K562 (cell line): ENCODE measurements around the gene ANKRD66. TPM values are rescaled to one million over a fixed set of nuclear protein-coding genes. Genes with fewer than 3 reads are reported as not detected.

Experiments used
- ATAC-seq: fragments of 200-7000 bp; cut with Tn5 transposase; 3 replicates; pipeline ENCODE4 v1.9.1; 2020; ENCODE audit warnings: moderate library complexity
- BruUV-seq: library from RNA; stranded (reverse); fragments of 400-500 nt; replicated peaks from 2 replicates; lab custom pipeline; 2021; lab: Mats Ljungman, UMichigan
- CTCF ChIA-PET: fragments of 300-600 bp; formaldehyde crosslinking; extraction: SDS; loops from one replicate; lab custom pipeline; 2021; ENCODE audit warnings: low intra/inter-chr PET ratio; lab: Yijun Ruan, JAX
- POLR2A ChIA-PET: fragments of 300-600, 350-650 bp; sonication (Branson Sonifier 250); formaldehyde crosslinking; extraction: SDS; loops from one replicate; lab custom pipeline; 2021; ENCODE audit warnings: antibody characterized with exemption, inconsistent platforms; lab: Yijun Ruan, JAX
- DNase-seq, 4 experiments: peaks; one replicate each; pipeline versions ENCODE4 v3.0.0 to v3.0.0-alpha.2; 2011 to 2018; ENCODE audit warnings: low spot score in 3 of 4, mixed read lengths in 3 of 4; ENCODE audit errors: extremely low read depth in 1 of 4
- FAIRE-seq: peaks from 2 replicates; lab custom pipeline; 2011; peaks lifted over from hg19 to GRCh38; lab: Jason Lieb, UNC
- H2AFZ ChIP-seq: 2 replicates; pipeline ENCODE4 v1.6.0; 2011; ENCODE audit warnings: low read depth, low read length, control low read depth, inconsistent platforms
- H3K27ac ChIP-seq: fragments of 200-600 bp; 3 replicates; pipeline ENCODE4 v1.8.0; 2011; ENCODE audit warnings: low read depth, mild to moderate bottlenecking, control low read depth, inconsistent platforms, low read length, moderate library complexity, mixed read lengths; ENCODE audit errors: extremely low read depth
- H3K27me3 ChIP-seq, 2 experiments: fragments of 300-600 bp in 1 of 2; 2 replicates in 1 of 2; 3 replicates in 1 of 2; pipeline versions ENCODE4 v1.6.0 to v1.8.0; 2011; ENCODE audit warnings: inconsistent platforms in 2 of 2, low read length in 2 of 2, mild to moderate bottlenecking in 1 of 2, mixed read lengths in 1 of 2, moderate library complexity in 1 of 2; ENCODE audit not compliant: control insufficient read depth in 2 of 2, insufficient read depth in 2 of 2
- H3K36me3 ChIP-seq: fragments of 300-600 bp; 3 replicates; pipeline ENCODE4 v1.8.0; 2011; ENCODE audit warnings: mild to moderate bottlenecking, low read length, inconsistent platforms; ENCODE audit not compliant: control insufficient read depth, insufficient read depth
- H3K4me1 ChIP-seq, 2 experiments: fragments of 200-600 bp in 1 of 2; replicated peaks in 1 of 2; 2 replicates in 1 of 2; 3 replicates in 1 of 2; pipeline versions ENCODE4 v1.5.1 to v1.8.0; 2011; ENCODE audit warnings: inconsistent platforms in 2 of 2, low read length in 2 of 2, mild to moderate bottlenecking in 1 of 2, mixed read lengths in 1 of 2, moderate library complexity in 1 of 2; ENCODE audit not compliant: control insufficient read depth in 2 of 2, insufficient read depth in 2 of 2
- H3K4me2 ChIP-seq: 2 replicates; pipeline ENCODE4 v1.6.1; 2011; ENCODE audit warnings: low read length, control low read depth, inconsistent platforms, mixed read lengths; ENCODE audit not compliant: insufficient read depth
- H3K4me3 ChIP-seq: fragments of 200-600 bp; sonication (generic), shearing (Covaris generic); 2 replicates; pipeline ENCODE4 v1.5.1; 2016; ENCODE audit warnings: control low read depth, inconsistent platforms
- H3K79me2 ChIP-seq: fragments of 200-600 bp; 3 replicates; pipeline ENCODE4 v1.8.0; 2011; ENCODE audit warnings: low read length, inconsistent platforms; ENCODE audit not compliant: control insufficient read depth, insufficient read depth
- H3K9ac ChIP-seq, 2 experiments: 2 replicates each; pipeline versions ENCODE4 v1.6.0 to v1.6.1; 2011; ENCODE audit warnings: low read depth in 2 of 2, low read length in 2 of 2, control low read depth in 1 of 2, inconsistent platforms in 1 of 2, mild to moderate bottlenecking in 1 of 2, mixed read lengths in 1 of 2; ENCODE audit not compliant: insufficient read depth in 1 of 2
- H3K9me1 ChIP-seq: one replicate; pipeline ENCODE4 v1.6.0; 2011; ENCODE audit warnings: inconsistent platforms, mild to moderate bottlenecking, low read length, moderate library complexity; ENCODE audit not compliant: control insufficient read depth, insufficient read depth
- H3K9me3 ChIP-seq: replicated peaks from 2 replicates; pipeline ENCODE4 v1.5.1; 2011; ENCODE audit warnings: low read depth, low read length, inconsistent platforms; ENCODE audit not compliant: control insufficient read depth, insufficient read depth
- H4K20me1 ChIP-seq: replicated peaks from 2 replicates; pipeline ENCODE4 v1.6.1; 2011; ENCODE audit warnings: low read length, inconsistent platforms, mixed read lengths; ENCODE audit not compliant: control insufficient read depth, insufficient read depth
- CREBBP ChIP-seq: IDR thresholded peaks from one replicate; pipeline ENCODE4 v1.6.1; 2012; ENCODE audit warnings: low read depth, mild to moderate bottlenecking, control low read depth, inconsistent platforms, low read length
- ELK1 ChIP-seq: sonication (generic); formaldehyde crosslinking; IDR thresholded peaks from 2 replicates; pipeline ENCODE4 v1.8.1; 2022; ENCODE audit warnings: missing genetic modification reagents
- HNRNPLL ChIP-seq: fragments of 200-400 bp; formaldehyde crosslinking; IDR thresholded peaks from 2 replicates; pipeline ENCODE4 v1.6.1; 2017; ENCODE audit warnings: low read length, low read depth, mild to moderate bottlenecking; ENCODE audit not compliant: poor library complexity, severe bottlenecking
- KDM1A ChIP-seq, 2 experiments: fragments of 450-650 bp; IDR thresholded peaks; 2 replicates each; pipeline ENCODE4 v1.6.1; 2016; ENCODE audit warnings: mild to moderate bottlenecking in 2 of 2
- L3MBTL2 ChIP-seq: fragments of 450-650 bp; IDR thresholded peaks from 2 replicates; pipeline ENCODE4 v1.6.1; 2016; ENCODE audit warnings: mild to moderate bottlenecking, moderate library complexity
- RBM34 ChIP-seq: fragments of 200-400 bp; formaldehyde crosslinking; IDR thresholded peaks from 2 replicates; pipeline ENCODE4 v1.6.1; 2018; ENCODE audit warnings: low read length, borderline replicate concordance; ENCODE audit not compliant: insufficient read depth
- TAF7 ChIP-seq: fragments of 450-650 bp; IDR thresholded peaks from 2 replicates; pipeline ENCODE4 v1.6.1; 2016; ENCODE audit warnings: missing genetic modification characterization, missing compliant biosample characterization
- WGBS: fragments of 100-300 bp; shearing (Covaris generic); methylation state at CpG from one replicate; pipeline ENCODE4 v1.1.6; 2016; ENCODE audit warnings: low coverage, mixed read lengths; ENCODE audit not compliant: insufficient coverage; ENCODE audit errors: missing lambda C conversion rate; 5-methylcytosine and 5-hydroxymethylcytosine counted together
- in situ Hi-C: fragments of 300-500 bp; cut with MboI; formaldehyde crosslinking; loops from 4 replicates; pipeline ENCODE4 v1.15.0; 2018; ENCODE audit warnings: inconsistent platforms, mixed read lengths
- intact Hi-C: fragments of 100-400 bp; cut with micrococcal nuclease; formaldehyde crosslinking; loops from 2 replicates; pipeline ENCODE4 v1.14.2; 2022
- polyA plus RNA-seq, 8 experiments: library from polyadenylated mRNA; depleted of rRNA in 4 of 8; stranded (reverse) in 5 of 8; unstranded in 3 of 8; fragments of >200 nt; fragmentation: Nextera tagmentation in 2 of 8; fragmentation: Illumina TruSeq in 1 of 8; extraction: Ambion mirVana in 2 of 8; extraction: Trizol in 1 of 8; gene quantifications; 2 replicates each; pipeline versions ENCODE4 v1.2.1 to v1.2.3, GENCODE V29; 2011 to 2014; ENCODE audit warnings: inconsistent platforms in 1 of 8, missing spikeins in 1 of 8
- total RNA-seq, 7 experiments: library from RNA; depleted of rRNA in 6 of 7; stranded (reverse); fragments of >200 nt in 6 of 7; fragmentation: Illumina TruSeq in 2 of 7; extraction: Trizol in 2 of 7; gene quantifications; 2 replicates each; pipeline versions ENCODE4 v1.2.1 to v1.2.3, GENCODE V29; 2011 to 2021; ENCODE audit warnings: low replicate concordance in 1 of 7
- TF ChIP-seq, protein P1 (sequence below): fragments of 450-650 bp; IDR thresholded peaks from 2 replicates; pipeline ENCODE4 v1.6.1; 2016; ENCODE audit warnings: mild to moderate bottlenecking, moderate library complexity
- TF ChIP-seq, protein P2 (sequence below): fragments of 450-650 bp; IDR thresholded peaks from 2 replicates; pipeline ENCODE4 v1.6.1; 2018; ENCODE audit warnings: mild to moderate bottlenecking, low read depth; ENCODE audit not compliant: partially characterized antibody

ANKRD66 gene
- total and polyA plus RNA-seq, 9 of the 15 experiments (the other 6 are each of a cell fraction or from before 2014, with no cell fraction given): not detected

DNA sequence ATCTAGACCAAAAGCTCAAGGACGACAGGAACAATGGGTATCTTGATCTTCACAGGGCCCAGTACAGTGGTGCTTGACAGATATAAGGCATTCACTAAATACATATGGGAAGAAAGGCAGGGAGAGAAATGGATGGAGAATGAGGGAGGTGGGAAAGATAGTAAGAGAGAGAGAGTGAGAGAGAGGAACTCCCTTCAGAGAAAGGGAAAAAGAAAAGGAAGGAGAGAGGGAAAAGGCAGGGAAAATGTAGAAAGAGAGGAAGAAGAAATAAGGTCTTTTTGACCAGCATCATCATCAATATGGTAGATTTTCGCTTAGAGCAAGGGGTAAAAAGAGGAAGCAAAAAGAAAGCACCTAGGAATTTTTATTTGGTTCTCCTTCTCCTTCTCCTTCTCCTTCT, 760 bp upstream of the ANKRD66 start:
- CTCF ChIA-PET: no interaction called here
- Histone ChIP-seq H3K4me2 (no peak overlapping the region), H3K79me2 (no peaks in the 10 kb centered on the region), H3K9me3 (no peaks in the 10 kb centered on the region), H2AFZ (no peak overlapping the region), H3K4me1 (no peaks in the 10 kb centered on the region), H4K20me1 (no peaks in the 10 kb centered on the region), H3K36me3 (no peaks in the 10 kb centered on the region), H3K4me3 (no peak overlapping the region), H3K27ac (no peak overlapping the region), H3K27me3 (no peaks in the 10 kb centered on the region), H3K9me1 (no peaks in the 10 kb centered on the region), H3K9ac (no peak overlapping the region)
- FAIRE-seq (no peak), ATAC-seq (no peak), DNase-seq (no peak)
- 0% methylated on average over 2 of the region's 2 CpGs for WGBS
- POLR2A ChIA-PET: no interaction called here
- BruUV-seq: no TSS peak
- in situ Hi-C loops (no loop called here), intact Hi-C loops (no loop called here)
- TF ChIP-seq RBM34 (no peak), ELK1 (CRISPR knock-in tag) (no peak), CREBBP (no peak), L3MBTL2 (no peak), TAF7 (tag) (no peak), HNRNPLL (no peak), KDM1A (IDR thresholded peaks at IDR 0.05) (no peak)
- TF ChIP-seq, protein P1, sequence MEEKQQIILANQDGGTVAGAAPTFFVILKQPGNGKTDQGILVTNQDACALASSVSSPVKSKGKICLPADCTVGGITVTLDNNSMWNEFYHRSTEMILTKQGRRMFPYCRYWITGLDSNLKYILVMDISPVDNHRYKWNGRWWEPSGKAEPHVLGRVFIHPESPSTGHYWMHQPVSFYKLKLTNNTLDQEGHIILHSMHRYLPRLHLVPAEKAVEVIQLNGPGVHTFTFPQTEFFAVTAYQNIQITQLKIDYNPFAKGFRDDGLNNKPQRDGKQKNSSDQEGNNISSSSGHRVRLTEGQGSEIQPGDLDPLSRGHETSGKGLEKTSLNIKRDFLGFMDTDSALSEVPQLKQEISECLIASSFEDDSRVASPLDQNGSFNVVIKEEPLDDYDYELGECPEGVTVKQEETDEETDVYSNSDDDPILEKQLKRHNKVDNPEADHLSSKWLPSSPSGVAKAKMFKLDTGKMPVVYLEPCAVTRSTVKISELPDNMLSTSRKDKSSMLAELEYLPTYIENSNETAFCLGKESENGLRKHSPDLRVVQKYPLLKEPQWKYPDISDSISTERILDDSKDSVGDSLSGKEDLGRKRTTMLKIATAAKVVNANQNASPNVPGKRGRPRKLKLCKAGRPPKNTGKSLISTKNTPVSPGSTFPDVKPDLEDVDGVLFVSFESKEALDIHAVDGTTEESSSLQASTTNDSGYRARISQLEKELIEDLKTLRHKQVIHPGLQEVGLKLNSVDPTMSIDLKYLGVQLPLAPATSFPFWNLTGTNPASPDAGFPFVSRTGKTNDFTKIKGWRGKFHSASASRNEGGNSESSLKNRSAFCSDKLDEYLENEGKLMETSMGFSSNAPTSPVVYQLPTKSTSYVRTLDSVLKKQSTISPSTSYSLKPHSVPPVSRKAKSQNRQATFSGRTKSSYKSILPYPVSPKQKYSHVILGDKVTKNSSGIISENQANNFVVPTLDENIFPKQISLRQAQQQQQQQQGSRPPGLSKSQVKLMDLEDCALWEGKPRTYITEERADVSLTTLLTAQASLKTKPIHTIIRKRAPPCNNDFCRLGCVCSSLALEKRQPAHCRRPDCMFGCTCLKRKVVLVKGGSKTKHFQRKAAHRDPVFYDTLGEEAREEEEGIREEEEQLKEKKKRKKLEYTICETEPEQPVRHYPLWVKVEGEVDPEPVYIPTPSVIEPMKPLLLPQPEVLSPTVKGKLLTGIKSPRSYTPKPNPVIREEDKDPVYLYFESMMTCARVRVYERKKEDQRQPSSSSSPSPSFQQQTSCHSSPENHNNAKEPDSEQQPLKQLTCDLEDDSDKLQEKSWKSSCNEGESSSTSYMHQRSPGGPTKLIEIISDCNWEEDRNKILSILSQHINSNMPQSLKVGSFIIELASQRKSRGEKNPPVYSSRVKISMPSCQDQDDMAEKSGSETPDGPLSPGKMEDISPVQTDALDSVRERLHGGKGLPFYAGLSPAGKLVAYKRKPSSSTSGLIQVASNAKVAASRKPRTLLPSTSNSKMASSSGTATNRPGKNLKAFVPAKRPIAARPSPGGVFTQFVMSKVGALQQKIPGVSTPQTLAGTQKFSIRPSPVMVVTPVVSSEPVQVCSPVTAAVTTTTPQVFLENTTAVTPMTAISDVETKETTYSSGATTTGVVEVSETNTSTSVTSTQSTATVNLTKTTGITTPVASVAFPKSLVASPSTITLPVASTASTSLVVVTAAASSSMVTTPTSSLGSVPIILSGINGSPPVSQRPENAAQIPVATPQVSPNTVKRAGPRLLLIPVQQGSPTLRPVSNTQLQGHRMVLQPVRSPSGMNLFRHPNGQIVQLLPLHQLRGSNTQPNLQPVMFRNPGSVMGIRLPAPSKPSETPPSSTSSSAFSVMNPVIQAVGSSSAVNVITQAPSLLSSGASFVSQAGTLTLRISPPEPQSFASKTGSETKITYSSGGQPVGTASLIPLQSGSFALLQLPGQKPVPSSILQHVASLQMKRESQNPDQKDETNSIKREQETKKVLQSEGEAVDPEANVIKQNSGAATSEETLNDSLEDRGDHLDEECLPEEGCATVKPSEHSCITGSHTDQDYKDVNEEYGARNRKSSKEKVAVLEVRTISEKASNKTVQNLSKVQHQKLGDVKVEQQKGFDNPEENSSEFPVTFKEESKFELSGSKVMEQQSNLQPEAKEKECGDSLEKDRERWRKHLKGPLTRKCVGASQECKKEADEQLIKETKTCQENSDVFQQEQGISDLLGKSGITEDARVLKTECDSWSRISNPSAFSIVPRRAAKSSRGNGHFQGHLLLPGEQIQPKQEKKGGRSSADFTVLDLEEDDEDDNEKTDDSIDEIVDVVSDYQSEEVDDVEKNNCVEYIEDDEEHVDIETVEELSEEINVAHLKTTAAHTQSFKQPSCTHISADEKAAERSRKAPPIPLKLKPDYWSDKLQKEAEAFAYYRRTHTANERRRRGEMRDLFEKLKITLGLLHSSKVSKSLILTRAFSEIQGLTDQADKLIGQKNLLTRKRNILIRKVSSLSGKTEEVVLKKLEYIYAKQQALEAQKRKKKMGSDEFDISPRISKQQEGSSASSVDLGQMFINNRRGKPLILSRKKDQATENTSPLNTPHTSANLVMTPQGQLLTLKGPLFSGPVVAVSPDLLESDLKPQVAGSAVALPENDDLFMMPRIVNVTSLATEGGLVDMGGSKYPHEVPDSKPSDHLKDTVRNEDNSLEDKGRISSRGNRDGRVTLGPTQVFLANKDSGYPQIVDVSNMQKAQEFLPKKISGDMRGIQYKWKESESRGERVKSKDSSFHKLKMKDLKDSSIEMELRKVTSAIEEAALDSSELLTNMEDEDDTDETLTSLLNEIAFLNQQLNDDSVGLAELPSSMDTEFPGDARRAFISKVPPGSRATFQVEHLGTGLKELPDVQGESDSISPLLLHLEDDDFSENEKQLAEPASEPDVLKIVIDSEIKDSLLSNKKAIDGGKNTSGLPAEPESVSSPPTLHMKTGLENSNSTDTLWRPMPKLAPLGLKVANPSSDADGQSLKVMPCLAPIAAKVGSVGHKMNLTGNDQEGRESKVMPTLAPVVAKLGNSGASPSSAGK: no peak
- TF ChIP-seq, protein P2, sequence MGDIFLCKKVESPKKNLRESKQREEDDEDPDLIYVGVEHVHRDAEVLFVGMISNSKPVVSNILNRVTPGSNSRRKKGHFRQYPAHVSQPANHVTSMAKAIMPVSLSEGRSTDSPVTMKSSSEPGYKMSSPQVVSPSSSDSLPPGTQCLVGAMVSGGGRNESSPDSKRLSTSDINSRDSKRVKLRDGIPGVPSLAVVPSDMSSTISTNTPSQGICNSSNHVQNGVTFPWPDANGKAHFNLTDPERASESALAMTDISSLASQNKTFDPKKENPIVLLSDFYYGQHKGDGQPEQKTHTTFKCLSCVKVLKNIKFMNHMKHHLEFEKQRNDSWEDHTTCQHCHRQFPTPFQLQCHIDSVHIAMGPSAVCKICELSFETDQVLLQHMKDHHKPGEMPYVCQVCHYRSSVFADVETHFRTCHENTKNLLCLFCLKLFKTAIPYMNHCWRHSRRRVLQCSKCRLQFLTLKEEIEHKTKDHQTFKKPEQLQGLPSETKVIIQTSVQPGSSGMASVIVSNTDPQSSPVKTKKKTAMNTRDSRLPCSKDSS: no peak
